LNCaP clone FGC (cell line): Measurements from ENCODE around the gene MYRFL.

Source experiments
- DNase-seq: peaks from one replicate; pipeline ENCODE4 v3.0.0-alpha.2; 2011; ENCODE audit warnings: low read depth
- H3K4me3 ChIP-seq: 2 replicates; pipeline ENCODE4 v1.5.1; 2011; ENCODE audit warnings: mild to moderate bottlenecking, low read depth, low read length, control low read depth
- TF ChIP-seq, protein P1 (sequence below): IDR thresholded peaks from 2 replicates; pipeline ENCODE4 v1.5.1; 2012; ENCODE audit warnings: mild to moderate bottlenecking; ENCODE audit not compliant: control insufficient read depth, insufficient read depth; ENCODE audit errors: extremely low read depth

MYRFL gene

GRCh38 chr12:69935651-69936100 is 110.6 kb downstream of the MYRFL start:
- H3K4me3 ChIP-seq: no peak overlapping the region
- DNase-seq: no peak
- TF ChIP-seq, protein P1, sequence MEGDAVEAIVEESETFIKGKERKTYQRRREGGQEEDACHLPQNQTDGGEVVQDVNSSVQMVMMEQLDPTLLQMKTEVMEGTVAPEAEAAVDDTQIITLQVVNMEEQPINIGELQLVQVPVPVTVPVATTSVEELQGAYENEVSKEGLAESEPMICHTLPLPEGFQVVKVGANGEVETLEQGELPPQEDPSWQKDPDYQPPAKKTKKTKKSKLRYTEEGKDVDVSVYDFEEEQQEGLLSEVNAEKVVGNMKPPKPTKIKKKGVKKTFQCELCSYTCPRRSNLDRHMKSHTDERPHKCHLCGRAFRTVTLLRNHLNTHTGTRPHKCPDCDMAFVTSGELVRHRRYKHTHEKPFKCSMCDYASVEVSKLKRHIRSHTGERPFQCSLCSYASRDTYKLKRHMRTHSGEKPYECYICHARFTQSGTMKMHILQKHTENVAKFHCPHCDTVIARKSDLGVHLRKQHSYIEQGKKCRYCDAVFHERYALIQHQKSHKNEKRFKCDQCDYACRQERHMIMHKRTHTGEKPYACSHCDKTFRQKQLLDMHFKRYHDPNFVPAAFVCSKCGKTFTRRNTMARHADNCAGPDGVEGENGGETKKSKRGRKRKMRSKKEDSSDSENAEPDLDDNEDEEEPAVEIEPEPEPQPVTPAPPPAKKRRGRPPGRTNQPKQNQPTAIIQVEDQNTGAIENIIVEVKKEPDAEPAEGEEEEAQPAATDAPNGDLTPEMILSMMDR: no peak

DNA sequence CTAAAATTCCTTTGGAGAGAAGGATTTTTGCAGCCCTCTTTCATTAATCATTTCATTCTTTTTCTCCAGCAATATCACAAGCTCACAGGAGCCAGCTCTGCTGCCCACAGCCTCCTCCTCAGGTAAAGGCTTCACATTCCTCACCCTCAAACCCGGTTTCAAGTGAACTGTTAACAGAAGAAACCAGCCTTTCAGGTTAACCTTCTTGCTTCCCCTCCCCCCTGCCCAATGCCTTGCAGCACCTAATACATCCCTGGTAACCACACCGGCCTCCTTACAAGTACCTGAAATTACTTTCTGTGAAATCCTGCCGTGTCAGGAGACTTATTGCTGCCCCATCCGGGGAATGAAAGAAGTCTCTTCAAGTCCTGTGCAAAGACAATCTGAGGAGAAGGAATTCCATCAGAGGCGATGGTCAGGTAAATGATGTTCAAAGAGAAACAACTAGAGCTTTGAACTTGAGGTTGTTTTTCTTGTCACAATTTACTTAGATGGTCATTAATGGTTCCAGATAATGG is 111.2 kb downstream of the MYRFL start:
- DNase-seq: no peak
- H3K4me3 ChIP-seq: no peak overlapping the region
- TF ChIP-seq, protein P1: no peak

DNA sequence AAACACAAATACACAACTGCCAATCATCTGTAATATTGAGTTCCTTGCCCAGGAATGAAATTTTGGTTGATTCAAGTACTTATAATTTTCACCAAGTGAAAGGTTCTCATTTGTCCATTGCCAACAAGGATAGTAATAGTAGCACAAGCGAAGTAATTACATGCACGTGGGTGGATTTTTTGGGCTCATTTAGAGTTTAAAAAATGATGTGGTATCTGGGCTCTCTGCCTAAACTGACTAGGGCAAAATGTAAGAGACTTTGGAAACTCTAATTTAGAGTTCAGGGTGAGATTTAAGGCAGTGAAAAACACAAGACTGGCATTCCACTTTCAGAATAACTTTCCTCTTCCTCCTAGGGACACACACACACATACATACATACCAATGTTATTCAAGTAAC is 111.7 kb downstream of the MYRFL start:
- H3K4me3 ChIP-seq: no peak overlapping the region
- DNase-seq: no peak
- TF ChIP-seq, protein P1: no peak

DNA sequence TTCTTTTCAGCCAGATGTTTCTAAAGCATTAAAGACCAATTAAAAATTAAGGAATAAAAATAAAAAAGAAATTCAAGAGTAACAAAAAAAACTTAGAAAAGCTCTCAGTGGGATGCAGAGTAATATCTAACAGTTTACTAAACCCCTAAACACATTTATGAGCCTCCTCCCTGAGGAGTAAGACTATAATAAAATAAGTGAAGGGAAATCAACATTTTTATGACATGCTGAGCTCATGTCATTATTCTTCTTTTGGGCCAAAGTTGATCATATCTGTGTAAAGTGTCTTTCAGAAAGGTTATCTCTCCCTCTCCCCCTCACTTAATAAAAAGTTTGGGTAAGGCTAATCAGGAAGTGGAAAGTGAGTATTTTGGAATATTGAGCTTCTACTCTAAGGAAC is 122.1 kb downstream of the MYRFL start:
- TF ChIP-seq, protein P1: no peak
- no peak for DNase-seq
- no peak overlapping the region for H3K4me3 ChIP-seq

- TF ChIP-seq, protein P1: no peak
- H3K4me3 ChIP-seq: no peak overlapping the region
- DNase-seq: no peak
These were observed 122.9 kb downstream of the MYRFL start for GRCh38 chr12:69947897-69948296.

- H3K4me3 ChIP-seq: no peak overlapping the region
- TF ChIP-seq, protein P1: no peak
- no peak for DNase-seq
These were observed 123.8 kb downstream of the MYRFL start for GRCh38 chr12:69948851-69949250.

GRCh38 chr12:69949311-69950002 is 124.4 kb downstream of the MYRFL start:
- no peak for DNase-seq
- TF ChIP-seq, protein P1: no peak

More at GRCh38 chr12:69949311-69950002, 124.4 kb downstream of the MYRFL start:
- no peak overlapping the region for H3K4me3 ChIP-seq
